GM12878 (cell line): Measurements from ENCODE around the gene COL4A1. TPM values are rescaled to one million over a fixed set of nuclear protein-coding genes. Genes with fewer than 3 reads are reported as not detected.

Experiments
- ATAC-seq: fragments of 200-7000 bp; cut with Tn5 transposase; 3 replicates; pipeline ENCODE4 v1.9.1; 2020; ENCODE audit warnings: mild to moderate bottlenecking, moderate library complexity
- BruUV-seq: library from RNA; stranded (reverse); fragments of 400-500 nt; replicated peaks from 2 replicates; lab custom pipeline; 2021; lab: Mats Ljungman, UMichigan
- CTCF ChIA-PET: fragments of 300-600 bp; sonication (Branson Sonifier 250); formaldehyde crosslinking; extraction: SDS; loops from one replicate; lab custom pipeline; 2021; ENCODE audit warnings: inconsistent platforms; lab: Yijun Ruan, JAX
- POLR2A ChIA-PET: fragments of 350-600 bp; formaldehyde crosslinking; extraction: SDS; loops from one replicate; lab custom pipeline; 2021; ENCODE audit warnings: inconsistent platforms; lab: Charles Lee
- RAD21 ChIA-PET: fragments of 300-600 bp; sonication (Branson Sonifier 250); formaldehyde crosslinking; loops from one replicate; lab custom pipeline; 2023; ENCODE audit warnings: antibody characterized with exemption; ENCODE audit not compliant: unreplicated experiment; lab: Charles Lee
- SMC1A ChIA-PET: fragments of 300-600 bp; sonication (Branson Sonifier 250); formaldehyde crosslinking; loops from one replicate; lab custom pipeline; 2023; ENCODE audit not compliant: unreplicated experiment, uncharacterized antibody; lab: Charles Lee
- DNase-seq: peaks from one replicate; pipeline ENCODE4 v3.0.0-alpha.2; 2011; ENCODE audit warnings: low read depth, low spot score
- FAIRE-seq: peaks from 3 replicates; lab custom pipeline; 2011; peaks lifted over from hg19 to GRCh38; lab: Jason Lieb, UNC
- H2AFZ ChIP-seq: 2 replicates; pipeline ENCODE4 v1.6.0; 2011; ENCODE audit warnings: low read depth, low read length, control low read depth; ENCODE audit not compliant: control insufficient read depth
- H3K27ac ChIP-seq: 2 replicates; pipeline ENCODE4 v1.5.1; 2011; ENCODE audit warnings: control low read depth; ENCODE audit not compliant: control insufficient read depth, insufficient read depth
- H3K27me3 ChIP-seq, 2 experiments: replicated peaks in 1 of 2; 2 replicates each; pipeline versions ENCODE4 v1.6.0 to v1.6.1; 2011; ENCODE audit warnings: low read length in 1 of 2; ENCODE audit not compliant: control insufficient read depth in 2 of 2, insufficient read depth in 2 of 2
- H3K36me3 ChIP-seq, 2 experiments: 2 replicates each; pipeline ENCODE4 v1.5.1; 2011; ENCODE audit warnings: low read length in 1 of 2; ENCODE audit not compliant: control insufficient read depth in 2 of 2, insufficient read depth in 2 of 2
- H3K4me1 ChIP-seq: 2 replicates; pipeline ENCODE4 v1.6.1; 2011; ENCODE audit warnings: mild to moderate bottlenecking, low read length, moderate library complexity, mixed read lengths; ENCODE audit not compliant: control insufficient read depth, insufficient read depth
- H3K4me2 ChIP-seq: 2 replicates; pipeline ENCODE4 v1.6.0; 2011; ENCODE audit warnings: control low read depth; ENCODE audit not compliant: control insufficient read depth, insufficient read depth
- H3K4me3 ChIP-seq: fragments of 200-600 bp; sonication (generic); 2 replicates; pipeline ENCODE4 v1.5.1; 2016
- H3K79me2 ChIP-seq: 2 replicates; pipeline ENCODE4 v1.6.0; 2011; ENCODE audit warnings: low read length; ENCODE audit not compliant: control insufficient read depth, insufficient read depth
- H3K9ac ChIP-seq: 2 replicates; pipeline ENCODE4 v1.8.0; 2011; ENCODE audit warnings: low read length, control low read depth, mixed read lengths; ENCODE audit not compliant: control insufficient read depth, insufficient read depth
- H3K9me3 ChIP-seq: replicated peaks from 3 replicates; pipeline ENCODE4 v1.5.1; 2011; ENCODE audit warnings: mild to moderate bottlenecking, low read length; ENCODE audit not compliant: control insufficient read depth, insufficient read depth
- H4K20me1 ChIP-seq: 2 replicates; pipeline ENCODE4 v1.6.0; 2011; ENCODE audit not compliant: control insufficient read depth, insufficient read depth
- CBX3 ChIP-seq: fragments of 200-600 bp; sonication (generic); IDR thresholded peaks from 2 replicates; pipeline ENCODE4 v1.6.1; 2016; ENCODE audit warnings: low read depth, borderline replicate concordance
- CHD4 ChIP-seq: fragments of 200-600 bp; sonication (generic); IDR thresholded peaks from 2 replicates; pipeline ENCODE4 v1.6.1; 2016; ENCODE audit warnings: mild to moderate bottlenecking
- PAX5 ChIP-seq: IDR thresholded peaks from 2 replicates; pipeline ENCODE4 v1.6.1; 2011; ENCODE audit warnings: low read depth, low read length, borderline replicate concordance
- SP1 ChIP-seq: IDR thresholded peaks from one replicate; pipeline ENCODE4 v1.6.1; 2011; ENCODE audit warnings: low read depth, low read length
- TBL1XR1 ChIP-seq: IDR thresholded peaks from 2 replicates; pipeline ENCODE4 v1.6.1; 2012; ENCODE audit warnings: low read depth, low read length, improper control_type of control experiment
- YY1 ChIP-seq: IDR thresholded peaks from 2 replicates; pipeline ENCODE4 v1.6.1; 2011; ENCODE audit warnings: low read depth, mild to moderate bottlenecking, low read length
- WGBS: methylation state at CpG from one replicate; pipeline ENCODE4 v1.1.6; 2016; ENCODE audit warnings: low lambda C conversion rate; ENCODE audit not compliant: insufficient replicate concordance, insufficient coverage; ENCODE audit errors: missing lambda C conversion rate; 5-methylcytosine and 5-hydroxymethylcytosine counted together
- in situ Hi-C: fragments of 300-500 bp; cut with MboI; formaldehyde crosslinking; loops from 9 replicates; pipeline ENCODE4 v1.14.3; 2018; ENCODE audit warnings: mixed read lengths
- intact Hi-C: fragments of 100-400 bp; cut with micrococcal nuclease; formaldehyde crosslinking; loops from one replicate; pipeline ENCODE4 v1.14.2; 2022; ENCODE audit not compliant: unreplicated experiment
- polyA plus RNA-seq, 11 experiments: library from polyadenylated mRNA; depleted of rRNA in 4 of 11; unstranded in 6 of 11; stranded (reverse) in 5 of 11; fragments of >200 nt; fragmentation: Nextera tagmentation in 4 of 11; fragmentation: Illumina TruSeq in 1 of 11; extraction: Ambion mirVana in 4 of 11; extraction: Trizol in 1 of 11; gene quantifications; 1 replicate in 1 of 11; 2 replicates in 10 of 11; pipeline versions ENCODE4 v1.2.1 to v1.2.3, GENCODE V29; 2011 to 2016; ENCODE audit warnings: inconsistent platforms in 2 of 11, missing spikeins in 2 of 11, low read depth in 1 of 11
- total RNA-seq, 4 experiments: library from RNA; depleted of rRNA in 3 of 4; stranded (reverse); fragments of >200 nt in 3 of 4; fragmentation: Illumina TruSeq in 1 of 4; extraction: Trizol in 1 of 4; gene quantifications; 2 replicates each; pipeline versions ENCODE4 v1.2.1 to v1.2.3, GENCODE V29; 2013 to 2021
- TF ChIP-seq, protein P1 (sequence below): IDR thresholded peaks from 2 replicates; pipeline ENCODE4 v1.6.1; 2011; ENCODE audit warnings: mild to moderate bottlenecking, low read depth, low read length, moderate library complexity; ENCODE audit not compliant: insufficient replicate concordance
- TF ChIP-seq, protein P2 (sequence below): fragments of 450-650 bp; IDR thresholded peaks from 2 replicates; pipeline ENCODE4 v1.6.1; 2017; ENCODE audit warnings: mild to moderate bottlenecking

The COL4A1 gene
- total and polyA plus RNA-seq, 10 of the 15 experiments (the other 5 are each of a cell fraction or from before 2014, with no cell fraction given), result 0.07 to 0.31 (median 0.13) TPM; not detected in 6

DNA sequence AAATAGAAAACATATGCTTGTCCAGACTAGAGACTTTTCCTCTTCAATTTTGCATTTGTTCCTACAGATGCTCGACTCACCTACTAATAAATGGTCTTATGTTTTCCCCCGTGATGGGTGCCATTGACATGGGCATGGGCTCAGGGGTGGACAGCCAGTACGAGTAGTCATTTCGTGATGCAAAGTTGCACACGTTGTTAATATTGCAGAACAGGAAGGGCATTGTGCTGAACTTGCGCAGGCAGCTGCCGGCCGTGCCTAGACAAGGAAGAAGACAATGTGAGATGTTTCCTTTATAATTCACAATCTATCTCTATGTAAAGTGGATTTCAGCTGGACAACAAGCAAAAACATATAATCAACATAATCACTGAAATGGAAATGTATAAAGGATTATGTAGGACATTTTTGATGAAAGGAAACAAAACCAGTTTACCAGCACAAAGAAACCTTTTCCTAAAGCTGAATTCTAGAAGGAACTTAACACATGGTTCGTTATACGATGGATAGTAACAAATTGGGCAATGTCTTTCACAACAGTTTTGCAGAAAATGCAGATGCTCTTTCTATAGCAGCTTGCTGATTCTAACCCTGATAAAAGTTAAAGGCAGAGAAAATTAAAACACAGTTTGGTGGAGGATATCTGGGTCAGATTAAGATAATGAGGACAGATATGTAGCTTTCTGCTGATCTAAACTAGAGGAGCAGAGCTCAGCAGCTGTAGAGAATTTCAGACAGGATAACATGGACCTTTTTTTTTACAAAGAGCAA is 145.7 kb downstream of the COL4A1 start:
- intact Hi-C loops, result no loop called here

More for the DNA sequence above, 145.7 kb downstream of the COL4A1 start:
- TF ChIP-seq, protein P1, sequence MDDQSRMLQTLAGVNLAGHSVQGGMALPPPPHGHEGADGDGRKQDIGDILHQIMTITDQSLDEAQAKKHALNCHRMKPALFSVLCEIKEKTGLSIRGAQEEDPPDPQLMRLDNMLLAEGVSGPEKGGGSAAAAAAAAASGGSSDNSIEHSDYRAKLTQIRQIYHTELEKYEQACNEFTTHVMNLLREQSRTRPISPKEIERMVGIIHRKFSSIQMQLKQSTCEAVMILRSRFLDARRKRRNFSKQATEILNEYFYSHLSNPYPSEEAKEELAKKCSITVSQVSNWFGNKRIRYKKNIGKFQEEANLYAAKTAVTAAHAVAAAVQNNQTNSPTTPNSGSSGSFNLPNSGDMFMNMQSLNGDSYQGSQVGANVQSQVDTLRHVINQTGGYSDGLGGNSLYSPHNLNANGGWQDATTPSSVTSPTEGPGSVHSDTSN, result no peak
- TF ChIP-seq CHD4 (no peak), CBX3 (no peak), SP1 (no peak), PAX5 (no peak), YY1 (no peak), TBL1XR1 (no peak)
- TF ChIP-seq, protein P2, sequence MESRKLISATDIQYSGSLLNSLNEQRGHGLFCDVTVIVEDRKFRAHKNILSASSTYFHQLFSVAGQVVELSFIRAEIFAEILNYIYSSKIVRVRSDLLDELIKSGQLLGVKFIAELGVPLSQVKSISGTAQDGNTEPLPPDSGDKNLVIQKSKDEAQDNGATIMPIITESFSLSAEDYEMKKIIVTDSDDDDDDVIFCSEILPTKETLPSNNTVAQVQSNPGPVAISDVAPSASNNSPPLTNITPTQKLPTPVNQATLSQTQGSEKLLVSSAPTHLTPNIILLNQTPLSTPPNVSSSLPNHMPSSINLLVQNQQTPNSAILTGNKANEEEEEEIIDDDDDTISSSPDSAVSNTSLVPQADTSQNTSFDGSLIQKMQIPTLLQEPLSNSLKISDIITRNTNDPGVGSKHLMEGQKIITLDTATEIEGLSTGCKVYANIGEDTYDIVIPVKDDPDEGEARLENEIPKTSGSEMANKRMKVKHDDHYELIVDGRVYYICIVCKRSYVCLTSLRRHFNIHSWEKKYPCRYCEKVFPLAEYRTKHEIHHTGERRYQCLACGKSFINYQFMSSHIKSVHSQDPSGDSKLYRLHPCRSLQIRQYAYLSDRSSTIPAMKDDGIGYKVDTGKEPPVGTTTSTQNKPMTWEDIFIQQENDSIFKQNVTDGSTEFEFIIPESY, result no peak
- H3K4me3 ChIP-seq, result no peak overlapping the region
- RAD21 ChIA-PET, result no interaction called here
- DNase-seq (no peak), FAIRE-seq (no peak), ATAC-seq (no peak)
- no peaks in the 10 kb centered on the region for H3K9me3 ChIP-seq
- in situ Hi-C loops, result no loop called here
- SMC1A ChIA-PET, result no interaction called here
- H3K4me1 ChIP-seq, result no peaks in the 10 kb centered on the region
- H3K27ac ChIP-seq, result no peak overlapping the region
- 20% methylated on average over 10 of the region's 10 CpGs for WGBS
- no TSS peak for BruUV-seq
- no peak overlapping the region for H3K4me2 ChIP-seq
- POLR2A ChIA-PET, result no interaction called here
- H4K20me1 ChIP-seq, result no peaks in the 10 kb centered on the region; the same call in 1 of the 2 replicates
- H2AFZ ChIP-seq, result no peak overlapping the region
- H3K79me2 ChIP-seq, result no peaks in the 10 kb centered on the region
- CTCF ChIA-PET, result no interaction called here
- no peaks in the 10 kb centered on the region; a peak in 2 of 4 replicates for H3K27me3 ChIP-seq
- H3K9ac ChIP-seq, result no peak overlapping the region
- H3K36me3 ChIP-seq, result no peaks in the 10 kb centered on the region
